ENCODE data around the gene ST8SIA5. TPM values are rescaled to one million over a fixed set of nuclear protein-coding genes. Genes with fewer than 3 reads are reported as not detected.
A peak's percentile ranks its signal among the peaks of the same experiment; 100 is the strongest.

ST8SIA5 gene
- total and polyA plus RNA-seq, 5 donors, result 3.4 to 16.0 (median 10.3) TPM

DNA sequence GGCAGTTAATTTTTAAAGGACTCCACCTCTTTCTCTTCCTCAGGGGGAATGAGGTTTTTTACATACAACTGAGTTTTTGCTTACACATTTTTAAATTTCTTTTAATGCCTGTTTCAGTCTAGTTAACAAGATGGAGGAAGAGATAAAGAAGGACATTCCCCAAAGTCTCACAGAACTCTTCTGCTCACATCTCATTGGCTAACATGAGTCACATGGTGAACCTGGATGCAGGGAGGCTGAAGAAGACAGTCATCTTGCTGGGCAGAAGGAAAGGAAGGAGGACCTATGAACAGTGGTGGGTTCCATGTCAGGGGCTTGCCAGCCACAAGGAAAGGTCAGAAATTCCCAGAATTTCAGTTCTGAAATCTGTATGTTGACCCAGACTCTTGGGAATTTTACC lies 10.4 kb upstream of the ST8SIA5 start:
- intact Hi-C loops (cut with DNase I), result no loop called here
- Histone ChIP-seq H3K27ac (ENCODE audit: low read length) (no peak overlapping the region), H3K4me3 (ENCODE audit: low read length) (no peak overlapping the region), H3K9me3 (ENCODE audit: control insufficient read depth, low read length) (no peaks in the 10 kb centered on the region), H3K27me3 (ENCODE audit: control insufficient read depth, insufficient read depth) (no peaks in the 10 kb centered on the region), H3K4me1 (ENCODE audit: control insufficient read depth, insufficient read depth, low read length) (peaks cover 5% of the 10 kb centered on the region)
- DNase-seq (no peak), ATAC-seq (no peak)

DNA sequence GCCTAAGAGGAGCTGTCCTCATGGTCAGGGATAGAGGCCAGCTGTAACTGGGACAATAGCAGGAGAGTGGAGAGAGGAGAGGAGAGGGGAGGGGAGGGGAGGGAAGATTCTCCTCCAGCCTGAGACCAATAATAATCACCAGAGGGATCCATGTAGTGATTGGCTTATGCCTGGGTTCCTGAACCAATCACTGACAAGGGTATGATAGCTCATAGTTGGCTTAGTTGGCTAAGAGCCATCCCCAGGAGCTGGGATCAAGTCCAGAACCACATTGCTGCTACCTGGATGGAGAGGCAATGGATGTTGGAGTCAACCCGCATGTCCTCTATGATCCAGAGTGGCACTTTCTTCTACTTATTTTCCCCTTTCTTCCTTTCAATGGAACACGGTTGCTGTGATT lies 7.7 kb upstream of the ST8SIA5 start:
- intact Hi-C loops (cut with DNase I), result no loop called here
- Histone ChIP-seq H3K9me3 (ENCODE audit: control insufficient read depth, low read length) (no peaks in the 10 kb centered on the region), H3K4me1 (ENCODE audit: control insufficient read depth, insufficient read depth, low read length) (peaks cover 3% of the 10 kb centered on the region), H3K4me3 (ENCODE audit: low read length) (no peak overlapping the region), H3K27ac (ENCODE audit: low read length) (no peak overlapping the region), H3K27me3 (ENCODE audit: control insufficient read depth, insufficient read depth) (no peaks in the 10 kb centered on the region)
- ATAC-seq (no peak), DNase-seq (no peak)
- 96% methylated on average over 2 of the region's 2 CpGs for WGBS

DNA sequence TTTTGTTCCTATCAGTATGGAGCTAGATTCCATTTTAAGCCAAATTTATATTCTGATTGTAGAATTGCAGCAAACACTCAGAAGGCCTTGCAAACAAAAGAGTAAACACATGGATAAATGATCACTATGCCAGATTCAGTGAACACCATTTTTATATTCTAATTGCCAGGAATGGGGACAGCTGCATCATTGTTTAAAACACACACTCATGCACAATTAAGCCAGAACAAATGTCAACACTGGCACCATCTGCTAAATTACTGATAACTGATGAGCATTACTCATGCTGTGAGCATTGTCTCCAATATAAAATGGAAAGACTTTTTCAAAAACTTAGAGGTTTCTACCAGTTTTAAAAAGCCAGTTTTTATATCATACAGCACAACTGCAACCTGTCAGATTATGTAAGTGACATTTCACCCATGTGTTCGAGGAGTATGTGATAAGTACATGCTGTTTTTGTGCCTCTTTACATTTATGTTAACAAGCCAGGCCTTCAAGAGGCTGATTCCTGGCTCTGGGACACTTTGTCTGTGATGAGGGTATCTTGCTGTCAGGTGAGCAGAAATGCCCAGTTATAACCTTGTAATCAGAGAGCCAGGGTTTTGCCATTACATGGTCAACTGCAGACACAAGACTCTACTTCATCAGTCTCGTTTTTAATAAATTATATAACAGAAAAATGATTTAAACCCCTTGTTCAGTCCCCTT lies 4.4 kb upstream of the ST8SIA5 start:
- Histone ChIP-seq H3K4me1 (ENCODE audit: control insufficient read depth, insufficient read depth, low read length) (no peaks in the 10 kb centered on the region), H3K27ac (ENCODE audit: low read length) (no peak overlapping the region), H3K4me3 (ENCODE audit: low read length) (no peak overlapping the region), H3K27me3 (ENCODE audit: control insufficient read depth, insufficient read depth) (no peaks in the 10 kb centered on the region), H3K9me3 (ENCODE audit: control insufficient read depth, low read length) (no peaks in the 10 kb centered on the region)
- 25% methylated on average over 2 of the region's 2 CpGs for WGBS
- ATAC-seq (peak in 1 of 2 donors; percentile 30), DNase-seq (no peak)
- intact Hi-C loops (cut with DNase I), result no loop called here

DNA sequence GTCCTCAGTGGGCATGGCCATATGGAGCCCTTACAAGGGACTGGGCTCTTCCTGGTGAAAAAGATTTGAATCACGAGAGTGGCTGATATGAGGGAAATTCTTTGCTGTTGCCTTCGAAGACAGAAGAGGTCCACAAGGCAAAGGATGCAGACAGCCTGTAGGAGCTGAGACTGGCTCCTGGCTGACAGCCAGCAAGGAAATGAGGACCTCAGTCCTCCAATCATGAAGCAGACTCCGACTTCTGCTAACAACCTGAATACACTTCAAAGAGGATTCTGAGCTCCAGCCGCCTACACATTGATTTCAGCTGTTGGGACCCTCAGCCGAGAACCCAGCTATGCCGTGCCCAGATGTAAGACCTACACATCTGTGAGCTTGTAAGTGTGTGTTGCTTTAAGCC lies 3.0 kb upstream of the ST8SIA5 start:
- H3K4me1 ChIP-seq (ENCODE audit: control insufficient read depth, insufficient read depth, low read length), result no peaks in the 10 kb centered on the region
- H3K27ac ChIP-seq (ENCODE audit: low read length), result no peak overlapping the region
- H3K4me3 ChIP-seq (ENCODE audit: low read length), result no peak overlapping the region
- no peak for DNase-seq
- no peaks in the 10 kb centered on the region for H3K27me3 ChIP-seq (ENCODE audit: control insufficient read depth, insufficient read depth)
- WGBS, result 51% methylated on average over 6 of the region's 6 CpGs
- intact Hi-C loops (cut with DNase I), result no loop called here
- no peaks in the 10 kb centered on the region for H3K9me3 ChIP-seq (ENCODE audit: control insufficient read depth, low read length)
- ATAC-seq, result no peak

DNA sequence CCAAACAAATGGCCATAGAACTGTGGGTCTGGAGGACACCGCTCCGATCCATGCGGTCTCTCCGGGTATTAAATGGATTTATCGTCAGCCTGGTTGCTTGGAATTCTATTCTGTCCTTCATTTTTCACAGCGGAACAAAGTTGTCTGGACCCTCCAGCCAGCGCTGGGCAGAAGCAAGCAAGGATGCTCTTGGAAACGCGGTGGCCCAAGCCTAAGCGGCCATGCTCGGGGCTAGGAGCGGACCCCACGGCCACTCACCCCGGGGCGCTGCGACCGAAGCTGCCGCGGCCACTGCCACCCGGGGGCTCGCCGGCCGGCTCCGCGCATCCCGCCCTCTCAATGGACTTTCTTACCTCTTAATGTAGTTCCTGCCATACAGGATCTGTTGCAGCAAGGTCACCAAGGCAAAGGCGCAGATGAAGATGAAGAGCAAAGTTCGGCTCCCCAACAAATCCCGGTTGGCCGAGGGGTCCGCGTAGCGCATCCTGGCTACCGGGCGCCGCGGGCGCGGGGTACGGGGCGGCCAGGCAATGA lies 761 bp downstream of the ST8SIA5 start:
- no peaks in the 10 kb centered on the region for H3K4me1 ChIP-seq (ENCODE audit: control insufficient read depth, insufficient read depth, low read length)
- no peak for ATAC-seq

DNA sequence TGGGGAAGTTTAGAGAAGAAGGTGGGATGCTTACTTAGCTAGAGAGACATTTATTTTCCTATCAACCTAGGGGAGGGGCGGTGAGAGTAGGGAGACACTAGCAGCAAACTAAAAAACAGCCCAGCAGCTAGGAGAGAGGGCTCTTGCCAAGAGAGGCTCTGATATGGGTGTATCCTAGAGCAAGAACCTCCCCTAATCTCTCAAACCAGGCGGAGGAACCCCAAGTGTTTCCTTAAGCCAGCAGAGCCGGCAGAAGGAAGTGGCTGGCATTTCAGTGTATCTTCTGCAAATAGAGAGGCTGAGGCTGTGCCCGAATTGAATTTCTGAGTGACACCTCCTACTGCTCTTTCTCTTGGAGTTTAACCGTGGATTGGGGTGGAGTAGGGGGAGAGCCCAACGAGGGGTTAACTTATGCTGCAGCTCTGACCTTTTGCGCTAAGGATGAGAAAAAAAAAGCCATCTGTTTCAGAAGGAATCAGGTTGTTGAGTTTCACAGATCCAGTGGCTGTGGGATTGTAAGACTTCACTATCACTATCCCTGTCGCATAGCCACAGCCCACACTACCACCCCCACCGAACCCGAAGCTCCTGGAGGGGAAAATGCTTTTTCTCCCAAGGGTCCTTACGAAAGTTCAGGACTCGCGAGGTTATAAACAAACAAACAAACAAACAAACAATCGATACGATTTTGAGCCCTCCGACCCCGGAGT lies 1.4 kb downstream of the ST8SIA5 start:
- H3K27me3 ChIP-seq (ENCODE audit: control insufficient read depth, insufficient read depth), result no peaks in the 10 kb centered on the region
- ATAC-seq (no peak), DNase-seq (no peak)
- intact Hi-C loops (cut with DNase I), result no loop called here
- peak overlapping the region; percentile 34 for H3K4me3 ChIP-seq (ENCODE audit: low read length)
- 8% methylated on average over 17 of the region's 17 CpGs for WGBS
- no peaks in the 10 kb centered on the region for H3K9me3 ChIP-seq (ENCODE audit: control insufficient read depth, low read length)
- no peaks in the 10 kb centered on the region for H3K4me1 ChIP-seq (ENCODE audit: control insufficient read depth, insufficient read depth, low read length)
- no peak overlapping the region for H3K27ac ChIP-seq (ENCODE audit: low read length)

More for the DNA sequence above, 761 bp downstream of the ST8SIA5 start:
- Histone ChIP-seq H3K27me3 (ENCODE audit: control insufficient read depth, insufficient read depth) (no peaks in the 10 kb centered on the region), H3K9me3 (ENCODE audit: control insufficient read depth, low read length) (no peaks in the 10 kb centered on the region), H3K4me3 (ENCODE audit: low read length) (peak overlapping the region; percentile 34), H3K27ac (ENCODE audit: low read length) (peak overlapping the region; percentile 48)
- intact Hi-C loops (cut with DNase I), result no loop called here
- WGBS, result 3% methylated on average over 41 of the region's 41 CpGs
- DNase-seq, result no peak

DNA sequence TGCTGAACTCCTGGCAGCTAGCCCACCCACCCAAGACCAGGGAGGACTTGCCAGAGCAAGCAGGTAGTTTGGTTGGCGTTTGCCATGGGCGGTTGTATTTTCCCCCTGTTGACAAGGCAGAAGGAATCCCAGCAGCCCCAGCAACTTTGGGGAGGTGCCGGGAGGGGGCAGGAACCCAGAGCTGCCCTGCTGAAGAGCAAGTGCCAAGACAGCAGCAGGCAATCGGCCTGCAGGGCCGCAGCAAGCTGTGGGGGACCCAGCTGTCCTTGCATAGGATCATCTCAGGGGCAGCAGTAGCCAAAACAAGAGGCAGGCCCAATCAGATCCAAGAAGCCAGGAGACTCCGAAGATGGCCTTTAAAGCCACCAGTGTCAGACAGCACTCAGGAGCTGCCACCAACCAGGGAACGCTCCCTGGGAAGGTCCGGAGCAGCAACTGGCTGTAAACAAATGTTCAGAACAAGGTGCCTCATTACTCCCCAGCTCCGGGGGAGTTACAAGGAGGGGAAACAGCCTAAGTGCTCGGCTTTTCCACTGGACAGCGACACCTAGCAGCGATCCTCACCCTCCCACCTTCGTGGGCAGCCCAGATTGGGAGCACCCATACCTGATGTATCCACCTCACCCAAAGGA lies 2.1 kb downstream of the ST8SIA5 start:
- H3K9me3 ChIP-seq (ENCODE audit: control insufficient read depth, low read length), result no peaks in the 10 kb centered on the region
- ATAC-seq (no peak), DNase-seq (no peak)
- intact Hi-C loops (cut with DNase I), result no loop called here
- WGBS, result 43% methylated on average over 13 of the region's 13 CpGs
- no peaks in the 10 kb centered on the region for H3K27me3 ChIP-seq (ENCODE audit: control insufficient read depth, insufficient read depth)
- H3K27ac ChIP-seq (ENCODE audit: low read length), result peak overlapping the region; percentile 16
- no peak overlapping the region for H3K4me3 ChIP-seq (ENCODE audit: low read length)
- H3K4me1 ChIP-seq (ENCODE audit: control insufficient read depth, insufficient read depth, low read length), result no peaks in the 10 kb centered on the region

DNA sequence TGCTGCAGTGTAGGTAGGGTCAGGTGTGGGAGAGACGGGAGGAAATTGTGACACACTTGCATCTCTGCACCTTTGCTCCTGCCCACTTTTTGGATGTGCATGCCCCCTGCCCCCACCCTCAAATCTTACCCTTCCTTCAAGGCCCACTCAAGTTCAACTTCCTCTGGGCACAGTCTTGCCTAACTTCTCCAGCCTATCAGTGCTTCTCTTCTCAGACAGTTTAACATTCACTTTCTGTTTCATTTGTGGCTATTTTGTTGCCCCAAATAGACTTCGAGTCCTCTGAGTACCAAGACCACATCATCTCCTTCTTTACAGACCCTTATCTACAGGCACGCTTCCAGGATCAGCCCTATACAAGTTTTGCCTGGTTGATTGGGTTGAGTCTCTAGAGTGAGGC lies 2.7 kb downstream of the ST8SIA5 start:
- no peaks in the 10 kb centered on the region for H3K9me3 ChIP-seq (ENCODE audit: control insufficient read depth, low read length)
- DNase-seq, result no peak
- no peak overlapping the region for H3K27ac ChIP-seq (ENCODE audit: low read length)

DNA sequence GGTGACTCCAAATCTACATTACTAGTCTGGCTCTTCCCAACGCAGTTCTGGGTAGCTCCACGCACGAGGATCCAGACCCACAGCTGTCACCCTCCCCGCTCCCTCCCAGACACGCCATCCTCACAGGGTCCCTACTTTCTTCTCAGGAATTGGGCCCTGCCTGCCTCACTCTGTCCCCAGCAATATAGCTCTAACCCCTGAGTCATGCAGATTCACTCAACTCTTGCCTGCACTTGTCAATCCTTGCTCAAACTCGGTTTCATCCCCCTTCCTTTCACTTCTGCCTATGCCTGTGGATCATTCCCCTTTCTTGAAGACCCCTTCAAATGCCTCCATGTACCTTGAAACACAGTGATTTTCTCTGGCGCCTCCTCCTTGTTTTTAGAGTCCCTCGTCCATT lies 5.0 kb downstream of the ST8SIA5 start:
- H3K4me1 ChIP-seq (ENCODE audit: control insufficient read depth, insufficient read depth, low read length), result no peaks in the 10 kb centered on the region
- DNase-seq (no peak), ATAC-seq (no peak)
- H3K4me3 ChIP-seq (ENCODE audit: low read length), result no peak overlapping the region
- 88% methylated on average over 8 of the region's 8 CpGs for WGBS
- H3K27ac ChIP-seq (ENCODE audit: low read length), result no peak overlapping the region
- intact Hi-C loops (cut with DNase I), result no loop called here
- H3K27me3 ChIP-seq (ENCODE audit: control insufficient read depth, insufficient read depth), result no peaks in the 10 kb centered on the region
- H3K9me3 ChIP-seq (ENCODE audit: control insufficient read depth, low read length), result no peaks in the 10 kb centered on the region

More for the DNA sequence above, 2.7 kb downstream of the ST8SIA5 start:
- Histone ChIP-seq H3K4me3 (ENCODE audit: low read length) (no peak overlapping the region), H3K4me1 (ENCODE audit: control insufficient read depth, insufficient read depth, low read length) (no peaks in the 10 kb centered on the region), H3K27me3 (ENCODE audit: control insufficient read depth, insufficient read depth) (no peaks in the 10 kb centered on the region)
- intact Hi-C loops (cut with DNase I), result no loop called here
- 58% methylated on average over 3 of the region's 3 CpGs for WGBS
- ATAC-seq, result no peak

DNA sequence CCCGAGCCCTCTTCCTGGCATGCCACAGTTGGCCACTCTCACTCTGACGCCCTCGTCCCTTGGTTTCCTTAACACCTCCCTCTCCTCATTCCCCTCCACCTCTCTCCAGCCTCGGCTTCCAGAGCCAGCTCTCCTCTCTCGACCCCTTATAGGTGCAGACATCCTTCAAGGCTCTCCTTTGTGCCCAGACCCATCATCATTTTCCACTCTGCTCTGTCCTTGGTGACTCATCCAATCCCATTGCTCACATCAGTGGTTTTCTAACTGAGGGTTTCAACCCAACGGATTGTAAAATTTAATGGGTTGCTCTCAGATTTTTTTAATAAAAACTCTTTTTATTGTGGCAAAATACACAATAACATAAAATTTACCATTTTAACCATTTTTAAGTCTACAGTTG lies 6.2 kb downstream of the ST8SIA5 start:
- no peaks in the 10 kb centered on the region for H3K27me3 ChIP-seq (ENCODE audit: control insufficient read depth, insufficient read depth)
- H3K9me3 ChIP-seq (ENCODE audit: control insufficient read depth, low read length), result no peaks in the 10 kb centered on the region
- no peak overlapping the region for H3K27ac ChIP-seq (ENCODE audit: low read length)
- ATAC-seq (no peak), DNase-seq (no peak)
- no peak overlapping the region for H3K4me3 ChIP-seq (ENCODE audit: low read length)
- no peaks in the 10 kb centered on the region for H3K4me1 ChIP-seq (ENCODE audit: control insufficient read depth, insufficient read depth, low read length)
- intact Hi-C loops (cut with DNase I), result no loop called here
- 72% methylated on average over 6 of the region's 6 CpGs for WGBS

DNA sequence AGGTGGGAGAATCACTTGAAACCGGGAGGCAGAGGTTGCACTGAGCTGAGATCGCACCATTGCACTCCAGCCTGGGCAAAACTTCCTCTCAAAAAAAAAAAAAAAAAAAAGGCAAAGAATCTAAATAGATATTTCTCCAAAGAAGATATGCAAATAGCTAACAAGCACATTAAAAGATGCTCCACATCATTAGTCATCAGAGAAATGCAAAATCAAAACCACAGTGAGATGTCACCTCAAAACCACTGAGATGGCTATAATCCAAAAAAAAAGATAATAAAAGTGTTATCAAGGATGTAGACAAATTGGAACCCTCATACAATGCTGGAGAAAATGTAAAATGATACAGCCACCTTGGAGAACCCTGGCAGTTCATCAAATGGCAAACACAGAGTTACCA lies 8.4 kb downstream of the ST8SIA5 start:
- H3K27ac ChIP-seq (ENCODE audit: low read length), result no peak overlapping the region
- H3K4me1 ChIP-seq (ENCODE audit: control insufficient read depth, insufficient read depth, low read length), result no peaks in the 10 kb centered on the region
- H3K9me3 ChIP-seq (ENCODE audit: control insufficient read depth, low read length), result no peaks in the 10 kb centered on the region
- H3K4me3 ChIP-seq (ENCODE audit: low read length), result no peak overlapping the region
- intact Hi-C loops (cut with DNase I), result no loop called here
- no peak for DNase-seq
- ATAC-seq, result no peak
- WGBS, result 79% methylated on average over 2 of the region's 2 CpGs
- H3K27me3 ChIP-seq (ENCODE audit: control insufficient read depth, insufficient read depth), result no peaks in the 10 kb centered on the region
